Measurements from ENCODE around the gene DNASE2. TPM values are rescaled to one million over a fixed set of nuclear protein-coding genes. Genes with fewer than 3 reads are reported as not detected.

DNASE2 gene
- total RNA-seq, 1 experiment from 2014 or later = 23.8 TPM

GRCh38 chr19:12858041-12858928 is 23.0 kb downstream of the DNASE2 start:
- Histone ChIP-seq H2BK15ac (ENCODE audit: low read depth, low read length) (no peak overlapping the region), H3K4ac (ENCODE audit: low read depth, low read length) (no peak overlapping the region), H2AK5ac (ENCODE audit: insufficient read length, low read length) (no peak overlapping the region), H4K8ac (replicated peaks; ENCODE audit: insufficient read length, low read depth, low read length) (no peak overlapping the region), H3K9me3 (ENCODE audit: control insufficient read depth, low read depth, low read length) (no peaks in the 10 kb centered on the region), H3K27me3 (ENCODE audit: insufficient read depth, low read length) (no peaks in the 10 kb centered on the region), H3K14ac (ENCODE audit: insufficient read depth, low read length) (no peak overlapping the region), H3K27ac (ENCODE audit: insufficient read length, low read depth, low read length) (no peak overlapping the region), H2BK20ac (ENCODE audit: low read depth, low read length, poor library complexity, severe bottlenecking) (no peak overlapping the region), H3K23ac (ENCODE audit: insufficient read length, low read depth, low read length) (no peak overlapping the region), H4K20me1 (ENCODE audit: control insufficient read depth, insufficient read depth, insufficient read length) (no peaks in the 10 kb centered on the region), H3K56ac (ENCODE audit: insufficient read length, low read depth, low read length) (no peak overlapping the region), H2BK120ac (ENCODE audit: low read depth, low read length, poor library complexity, severe bottlenecking) (no peak overlapping the region), H3T11ph (ENCODE audit: low read length) (no peak overlapping the region), H2AFZ (ENCODE audit: low read length) (no peak overlapping the region), H4K5ac (ENCODE audit: insufficient read length, low read depth, low read length) (no peak overlapping the region), H3K79me2 (ENCODE audit: insufficient read depth, low read length) (no peaks in the 10 kb centered on the region), H3K4me2 (ENCODE audit: insufficient read depth, insufficient read length, low read length) (no peak overlapping the region), H3K79me1 (ENCODE audit: insufficient read depth, low read depth, low read length, poor library complexity, severe bottlenecking) (no peaks in the 10 kb centered on the region), H2BK5ac (ENCODE audit: insufficient read length, low read length) (no peak overlapping the region), H3K23me2 (ENCODE audit: insufficient read length, low read depth, low read length, poor library complexity, severe bottlenecking) (no peaks in the 10 kb centered on the region), H3K4me1 (ENCODE audit: insufficient read depth, low read length) (no peaks in the 10 kb centered on the region), H3K18ac (ENCODE audit: insufficient read length, low read depth, low read length) (no peak overlapping the region), H4K91ac (ENCODE audit: insufficient read length, low read depth, low read length) (no peak overlapping the region), H2BK12ac (ENCODE audit: insufficient read length, low read depth, low read length) (no peak overlapping the region), H3K9ac (ENCODE audit: extremely low read depth, insufficient read length, low read length) (no peak overlapping the region)
- peaks cover 3% of the 10 kb centered on the region for H3K27me3 Mint-ChIP-seq (ENCODE audit: low read depth)
- TF ChIP-seq, protein P1, sequence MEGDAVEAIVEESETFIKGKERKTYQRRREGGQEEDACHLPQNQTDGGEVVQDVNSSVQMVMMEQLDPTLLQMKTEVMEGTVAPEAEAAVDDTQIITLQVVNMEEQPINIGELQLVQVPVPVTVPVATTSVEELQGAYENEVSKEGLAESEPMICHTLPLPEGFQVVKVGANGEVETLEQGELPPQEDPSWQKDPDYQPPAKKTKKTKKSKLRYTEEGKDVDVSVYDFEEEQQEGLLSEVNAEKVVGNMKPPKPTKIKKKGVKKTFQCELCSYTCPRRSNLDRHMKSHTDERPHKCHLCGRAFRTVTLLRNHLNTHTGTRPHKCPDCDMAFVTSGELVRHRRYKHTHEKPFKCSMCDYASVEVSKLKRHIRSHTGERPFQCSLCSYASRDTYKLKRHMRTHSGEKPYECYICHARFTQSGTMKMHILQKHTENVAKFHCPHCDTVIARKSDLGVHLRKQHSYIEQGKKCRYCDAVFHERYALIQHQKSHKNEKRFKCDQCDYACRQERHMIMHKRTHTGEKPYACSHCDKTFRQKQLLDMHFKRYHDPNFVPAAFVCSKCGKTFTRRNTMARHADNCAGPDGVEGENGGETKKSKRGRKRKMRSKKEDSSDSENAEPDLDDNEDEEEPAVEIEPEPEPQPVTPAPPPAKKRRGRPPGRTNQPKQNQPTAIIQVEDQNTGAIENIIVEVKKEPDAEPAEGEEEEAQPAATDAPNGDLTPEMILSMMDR (conservative IDR thresholded peaks at IDR 0.05) = no peak
- H3K4me3 Mint-ChIP-seq = no peak overlapping the region
- H3K9me3 Mint-ChIP-seq = no peaks in the 10 kb centered on the region; a peak in 1 of 5 replicates
- no peak for DNase-seq
- H3K36me3 Mint-ChIP-seq (ENCODE audit: insufficient read depth in 1 of 3, low read depth in 3 of 3) = peaks cover 19 to 41% (median 28%) of the 10 kb centered on the region in 3 experiments
- WGBS (ENCODE audit: extremely low coverage, insufficient read length, low lambda C conversion rate) = no CpG with 5 or more reads among the region's 35 CpGs
- H3K27ac Mint-ChIP-seq = no peak overlapping the region; a peak in 1 of 7 replicates
- no peaks in the 10 kb centered on the region for H3K4me1 Mint-ChIP-seq

Measured in H9 (cell line).